Right renal pelvis (tissue), 4 donors: Measurements from ENCODE around the gene KDM5A. TPM values are rescaled to one million over a fixed set of nuclear protein-coding genes. Genes with fewer than 3 reads are reported as not detected.
"Not testable (repeated sequence)": the region's sequence is repeated elsewhere in the genome, so short reads cannot be mapped to it uniquely, and the experiment has no call there.

Experiments
- DNase-seq, 4 donors: peaks; one replicate each; pipeline ENCODE4 v3.0.0-alpha.2; 2013; ENCODE audit warnings: low read depth in 4 of 4, low spot score in 3 of 4, missing footprints in 1 of 4
- polyA plus RNA-seq, 4 donors: library from polyadenylated mRNA; unstranded; fragments of 120-200 nt; gene quantifications; one replicate each; pipeline ENCODE4 v1.2.1, GENCODE V29; 2013; ENCODE audit not compliant: insufficient read length in 4 of 4

Gene KDM5A
- polyA plus RNA-seq, 4 donors = 39.1 to 42.6 (median 42.4) TPM

- no peak for DNase-seq
Measured at GRCh38 chr12:242496-242895, 146.6 kb downstream of the KDM5A start.

DNA sequence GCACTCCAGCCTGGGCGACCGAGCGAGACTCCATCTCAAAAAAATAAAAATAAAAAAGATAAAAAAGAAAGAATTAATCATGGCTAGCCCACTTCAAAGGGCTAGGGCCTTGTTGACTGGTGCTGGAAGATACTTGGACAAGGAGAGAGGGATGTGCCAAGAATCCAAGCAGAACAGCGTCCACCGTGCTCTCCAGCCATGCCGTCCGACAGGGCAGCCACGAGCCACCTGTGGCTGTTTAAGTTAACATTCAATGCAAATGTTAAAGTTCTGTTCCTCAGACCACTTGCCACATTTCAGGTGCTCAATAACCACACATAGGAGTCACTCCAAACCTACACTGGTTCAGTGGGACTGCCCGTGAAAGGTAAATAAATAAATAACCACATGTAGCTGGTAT is 147.9 kb downstream of the KDM5A start:
- DNase-seq = no peak

- DNase-seq = no peak
Measured at GRCh38 chr12:240566-240965, 148.6 kb downstream of the KDM5A start.

DNA sequence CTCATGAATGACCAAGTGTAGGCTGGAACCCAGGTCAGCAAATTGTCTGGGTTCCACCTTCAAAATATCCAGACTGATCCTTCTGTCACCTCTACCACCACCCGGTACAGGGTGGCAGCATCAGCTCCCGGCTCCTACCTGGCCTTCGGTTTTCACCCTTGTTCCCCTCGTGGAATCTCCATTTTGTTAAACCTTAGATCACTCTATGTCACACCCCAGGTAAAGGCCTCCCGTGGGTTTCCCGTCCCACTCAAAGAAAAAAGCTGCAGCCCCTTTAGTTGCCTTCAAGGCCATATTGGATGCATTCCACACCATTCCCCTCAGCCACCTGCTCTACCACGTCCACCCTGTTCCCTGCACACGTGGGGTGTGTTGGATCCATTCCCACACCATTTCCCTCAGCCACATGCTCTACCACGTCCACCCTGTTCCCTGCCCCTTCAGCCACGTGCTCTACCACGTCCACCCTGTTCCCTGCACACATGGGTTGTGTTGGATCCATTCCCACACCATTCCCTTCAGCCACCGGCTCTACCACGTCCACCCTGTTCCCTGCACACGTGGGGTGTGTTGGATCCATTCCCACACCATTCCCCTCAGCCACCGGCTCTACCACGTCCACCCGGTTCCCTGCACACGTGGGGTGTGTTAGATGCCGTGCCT is 150.3 kb downstream of the KDM5A start:
- no peak for DNase-seq

- no peak for DNase-seq
Measured at GRCh38 chr12:238116-238515, 151.0 kb downstream of the KDM5A start.

GRCh38 chr12:237026-237815 is 151.9 kb downstream of the KDM5A start:
- DNase-seq = no peak

GRCh38 chr12:236445-236844 is 152.7 kb downstream of the KDM5A start:
- DNase-seq = no peak

DNA sequence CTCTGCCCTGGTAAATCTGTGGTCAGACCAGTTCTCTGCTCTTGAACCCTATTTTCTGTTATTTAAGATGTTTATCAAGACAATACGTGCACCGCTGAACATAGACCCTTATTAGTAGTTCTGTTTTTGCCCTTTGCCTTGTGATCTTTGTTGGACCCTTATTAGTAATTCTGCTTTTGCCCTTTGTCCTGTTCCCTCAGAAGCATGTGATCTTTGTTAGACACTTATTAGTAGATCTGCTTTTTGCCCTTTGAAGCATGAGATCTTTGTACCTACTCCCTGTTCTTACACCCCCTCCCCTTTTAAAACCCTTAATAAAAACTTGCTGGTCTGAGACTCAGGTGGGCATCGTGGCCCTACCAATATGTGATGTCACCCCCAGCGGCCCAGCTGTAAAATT is 153.2 kb downstream of the KDM5A start:
- not testable (repeated sequence) for DNase-seq

- DNase-seq = no peak
Measured at GRCh38 chr12:234891-235415, 154.2 kb downstream of the KDM5A start.

DNA sequence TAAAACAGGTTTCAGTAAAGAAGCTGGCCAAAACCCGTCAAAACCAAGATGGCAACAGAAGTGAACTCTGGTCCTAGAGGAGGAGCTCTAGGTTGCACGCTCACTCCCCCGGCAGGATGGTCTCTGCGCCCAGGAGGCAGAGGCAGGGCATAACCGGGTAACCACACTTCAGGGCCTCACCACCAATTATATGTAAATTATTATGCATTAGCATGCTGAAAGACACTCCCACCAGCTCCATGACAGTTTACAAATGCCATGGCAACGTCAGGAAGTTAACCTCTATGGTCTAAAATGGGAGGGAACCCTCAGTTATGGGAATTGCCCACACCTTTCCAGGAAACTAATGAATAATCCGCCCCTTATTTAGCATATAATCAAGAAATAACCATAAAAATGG is 155.1 kb downstream of the KDM5A start:
- no peak for DNase-seq

DNA sequence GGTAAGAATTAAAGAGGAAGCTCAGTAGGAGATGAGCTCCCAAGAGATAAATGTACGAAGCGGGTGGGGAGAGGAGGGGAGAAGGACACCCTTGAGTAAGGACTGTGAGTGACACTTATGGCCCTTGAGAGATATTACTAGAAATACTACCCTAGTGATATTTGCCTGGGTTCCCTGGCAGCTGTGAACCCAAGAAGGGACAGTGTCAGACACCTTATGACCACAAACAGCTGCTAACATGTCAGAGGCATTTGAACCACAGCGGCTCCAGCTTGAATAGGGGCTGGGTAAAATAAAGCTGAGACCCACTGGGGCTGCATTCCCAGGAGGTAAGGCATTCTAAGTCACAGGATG is 155.5 kb downstream of the KDM5A start:
- no peak for DNase-seq

DNA sequence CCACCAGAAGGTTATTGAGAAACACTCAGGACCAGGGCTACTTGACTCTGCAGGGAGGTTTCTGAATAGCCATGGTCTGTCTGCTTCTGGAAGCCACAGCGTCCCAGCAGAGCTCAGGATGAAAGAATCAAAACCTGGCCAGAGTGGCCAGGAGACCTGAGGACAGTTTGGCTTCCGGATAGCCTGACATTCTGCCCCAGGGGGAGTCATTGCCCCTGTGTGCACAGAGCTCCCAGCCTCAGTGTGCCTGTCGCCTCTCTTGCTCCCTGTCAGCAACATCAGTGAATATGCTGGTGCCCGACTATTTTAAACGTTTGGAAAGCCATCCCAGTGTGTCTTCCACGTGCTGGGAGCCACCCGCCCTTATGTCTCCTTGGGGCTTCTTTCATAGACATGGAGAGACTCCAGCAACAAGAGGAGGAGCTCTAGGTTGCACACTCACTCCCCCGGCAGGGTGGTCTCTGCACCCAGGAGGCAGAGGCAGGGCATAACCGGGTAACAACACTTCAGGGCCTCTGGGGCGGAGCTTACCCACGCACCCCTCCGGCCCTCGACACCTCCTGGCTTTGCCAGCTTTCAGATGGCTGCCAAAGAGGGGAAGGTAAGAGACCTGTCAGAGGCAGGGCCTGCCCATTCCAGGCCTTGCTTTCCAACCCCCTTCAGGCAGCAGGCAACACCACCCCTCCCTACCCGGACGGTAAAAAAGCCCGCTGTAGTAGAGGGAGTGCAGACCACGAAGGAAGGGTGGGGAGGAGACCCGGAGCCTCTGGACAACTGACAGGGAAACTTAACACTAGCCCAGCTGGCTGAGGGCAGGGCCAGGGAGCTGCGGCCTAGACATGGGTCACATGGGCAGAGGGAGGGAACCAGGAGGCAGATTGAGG is 156.1 kb downstream of the KDM5A start:
- no peak for DNase-seq

- no peak for DNase-seq
Measured at GRCh38 chr12:230925-231671, 158.0 kb downstream of the KDM5A start.

Other genes starting within 250 kb of the KDM5A start
- gene SLC6A12, start 175.2 kb downstream of the KDM5A start, polyA plus RNA-seq = 10 to 100 TPM; 14.0 to 18.5 (median 15.3) TPM
- gene SLC6A13, start 126.5 kb downstream of the KDM5A start, polyA plus RNA-seq = 10 to 100 TPM; 46.3 to 58.2 (median 48.7) TPM
- gene CCDC77, start 12.3 kb upstream of the KDM5A start, polyA plus RNA-seq = 10 to 100 TPM; 19.9 to 25.7 (median 24.6) TPM
- 10 to 100 TPM; 14.3 to 16.7 (median 15.7) TPM for gene B4GALNT3, start 70.6 kb upstream of the KDM5A start, polyA plus RNA-seq